Kidney epithelial cell (primary cell): ENCODE data around the gene TAS2R4. TPM values are rescaled to one million over a fixed set of nuclear protein-coding genes. Genes with fewer than 3 reads are reported as not detected.
"Not testable (repeated sequence)": the region's sequence is repeated elsewhere in the genome, so short reads cannot be mapped to it uniquely, and the experiment has no call there.

Experiments used
- DNase-seq: peaks from one replicate; pipeline ENCODE4 v3.0.0-alpha.2; 2010; ENCODE audit warnings: low read depth
- H3K27me3 ChIP-seq: 2 replicates; pipeline ENCODE4 v1.6.0; 2011; ENCODE audit warnings: low read length; ENCODE audit not compliant: control insufficient read depth, insufficient read depth
- H3K36me3 ChIP-seq: 2 replicates; pipeline ENCODE4 v1.5.1; 2011; ENCODE audit warnings: low read length; ENCODE audit not compliant: control insufficient read depth, insufficient read depth
- H3K4me3 ChIP-seq: 2 replicates; pipeline ENCODE4 v1.5.1; 2011; ENCODE audit warnings: low read depth, mild to moderate bottlenecking, control low read depth, low read length
- total RNA-seq: library from RNA; depleted of rRNA; stranded (reverse); fragments of >200 nt; gene quantifications from 2 replicates; pipeline ENCODE4 v1.2.3, GENCODE V29; 2015
- TF ChIP-seq, protein P1 (sequence below): IDR thresholded peaks from 2 replicates; pipeline ENCODE4 v1.5.1; 2011; ENCODE audit warnings: mild to moderate bottlenecking, moderate library complexity, low read length, control low read depth, inconsistent platforms; ENCODE audit not compliant: insufficient read depth, poor library complexity, severe bottlenecking

Gene TAS2R4
- total RNA-seq, 1 donor from 2014 or later = 0.08 TPM

DNA sequence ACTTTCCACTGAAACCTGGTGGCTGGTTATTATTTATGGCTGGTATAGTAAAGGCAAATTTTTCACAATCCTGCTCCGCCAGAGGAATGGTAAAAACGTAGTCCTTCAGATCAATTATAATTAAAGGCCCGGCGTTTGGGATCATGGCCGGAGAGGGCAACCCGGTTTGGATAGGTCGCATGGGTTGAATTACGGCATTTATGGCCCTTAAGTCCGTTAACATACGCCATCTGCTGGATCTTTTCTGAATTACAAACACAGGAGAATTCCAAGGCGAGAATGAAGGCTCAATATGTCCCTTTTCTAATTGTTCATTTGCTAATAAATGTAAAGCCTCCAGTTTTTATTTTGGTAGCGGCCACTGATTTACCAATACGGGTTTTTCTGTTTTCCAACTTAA lies 23.8 kb upstream of the TAS2R4 start:
- TF ChIP-seq, protein P1, sequence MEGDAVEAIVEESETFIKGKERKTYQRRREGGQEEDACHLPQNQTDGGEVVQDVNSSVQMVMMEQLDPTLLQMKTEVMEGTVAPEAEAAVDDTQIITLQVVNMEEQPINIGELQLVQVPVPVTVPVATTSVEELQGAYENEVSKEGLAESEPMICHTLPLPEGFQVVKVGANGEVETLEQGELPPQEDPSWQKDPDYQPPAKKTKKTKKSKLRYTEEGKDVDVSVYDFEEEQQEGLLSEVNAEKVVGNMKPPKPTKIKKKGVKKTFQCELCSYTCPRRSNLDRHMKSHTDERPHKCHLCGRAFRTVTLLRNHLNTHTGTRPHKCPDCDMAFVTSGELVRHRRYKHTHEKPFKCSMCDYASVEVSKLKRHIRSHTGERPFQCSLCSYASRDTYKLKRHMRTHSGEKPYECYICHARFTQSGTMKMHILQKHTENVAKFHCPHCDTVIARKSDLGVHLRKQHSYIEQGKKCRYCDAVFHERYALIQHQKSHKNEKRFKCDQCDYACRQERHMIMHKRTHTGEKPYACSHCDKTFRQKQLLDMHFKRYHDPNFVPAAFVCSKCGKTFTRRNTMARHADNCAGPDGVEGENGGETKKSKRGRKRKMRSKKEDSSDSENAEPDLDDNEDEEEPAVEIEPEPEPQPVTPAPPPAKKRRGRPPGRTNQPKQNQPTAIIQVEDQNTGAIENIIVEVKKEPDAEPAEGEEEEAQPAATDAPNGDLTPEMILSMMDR = peak; percentile 20
- Histone ChIP-seq H3K27me3 (no peaks in the 10 kb centered on the region), H3K4me3 (no peak overlapping the region), H3K36me3 (peaks cover 2% of the 10 kb centered on the region)
- DNase-seq = no peak

DNA sequence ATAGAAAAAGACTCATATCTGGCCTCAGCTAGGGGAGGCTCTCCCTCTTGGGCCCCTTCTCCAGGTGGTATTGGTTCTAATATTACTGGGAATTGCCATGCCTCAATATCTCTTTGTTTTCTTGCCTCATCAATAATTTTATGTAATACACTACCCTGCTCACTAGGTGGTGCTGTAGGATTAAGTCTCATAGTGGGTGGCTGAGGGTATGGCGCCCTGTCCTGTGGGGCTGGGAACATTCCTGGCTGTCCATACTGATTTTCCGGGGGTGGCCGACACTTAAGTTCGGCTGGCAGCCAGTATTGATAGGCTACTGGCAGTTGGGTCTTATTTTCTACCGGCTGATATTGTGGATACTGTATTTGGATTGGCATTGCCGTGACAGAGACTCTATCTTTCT lies 21.5 kb upstream of the TAS2R4 start:
- DNase-seq = no peak
- peaks cover 2% of the 10 kb centered on the region for H3K36me3 ChIP-seq
- H3K4me3 ChIP-seq = no peak overlapping the region
- H3K27me3 ChIP-seq = no peaks in the 10 kb centered on the region
- TF ChIP-seq, protein P1 = peak; percentile 34

DNA sequence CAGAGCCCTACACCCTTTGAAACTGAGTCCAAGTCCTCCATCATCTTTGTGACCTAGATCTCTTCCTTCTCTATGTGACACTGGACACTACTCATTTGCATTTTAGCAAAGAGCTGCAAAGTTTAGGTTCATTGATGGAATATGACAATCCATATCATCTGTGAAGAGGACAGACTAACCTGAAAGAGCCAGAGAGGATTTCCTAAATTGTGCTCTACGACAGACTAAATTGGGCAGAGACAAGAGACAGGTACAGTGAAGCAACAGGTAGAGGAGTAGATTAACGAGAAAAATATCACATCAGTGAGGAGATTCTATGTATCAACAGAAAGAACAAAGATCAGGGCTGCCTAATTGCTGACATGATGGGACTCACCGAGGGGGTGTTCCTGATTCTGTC lies 12.7 kb upstream of the TAS2R4 start, which contains the start of gene TAS2R3:
Gene TAS2R3, plus strand, starts transcription at position 301 of the 400 bp plus-strand sequence. Its CDS starts 62 bp downstream, at position 363.
- no peak within 1 kb of the TSS for H3K4me3 ChIP-seq
- TF ChIP-seq, protein P1 = no peak
- H3K36me3 ChIP-seq = no peaks in the 10 kb centered on the region

DNA sequence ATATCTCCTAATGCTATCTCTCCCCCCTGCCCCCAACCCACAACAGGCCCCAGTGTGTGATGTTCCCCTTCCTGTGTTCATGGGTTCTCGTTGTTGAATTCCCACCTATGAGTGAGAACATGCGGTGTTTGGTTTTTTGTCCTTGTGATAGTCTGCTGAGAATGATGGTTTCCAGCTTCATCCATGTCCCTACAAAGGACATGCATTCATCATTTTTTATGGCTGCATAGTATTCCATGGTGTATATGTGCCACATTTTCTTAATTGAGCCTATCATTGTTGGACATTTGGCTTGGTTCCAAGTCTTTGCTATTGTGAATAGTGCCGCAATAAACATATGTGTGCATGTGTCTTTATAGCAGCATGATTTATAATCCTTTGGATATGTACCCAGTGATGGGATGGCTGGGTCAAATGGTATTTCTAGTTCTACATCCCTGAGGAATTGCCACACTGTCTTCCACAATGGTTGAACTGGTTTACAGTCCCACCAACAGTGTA lies 6.3 kb upstream of the TAS2R4 start:
- H3K27me3 ChIP-seq, H3K36me3 ChIP-seq, H3K4me3 ChIP-seq, DNase-seq: not testable (repeated sequence)

More for the DNA sequence above, 12.7 kb upstream of the TAS2R4 start, which contains the start of gene TAS2R3:
- DNase-seq = no peak
- H3K27me3 ChIP-seq = no peaks in the 10 kb centered on the region

DNA sequence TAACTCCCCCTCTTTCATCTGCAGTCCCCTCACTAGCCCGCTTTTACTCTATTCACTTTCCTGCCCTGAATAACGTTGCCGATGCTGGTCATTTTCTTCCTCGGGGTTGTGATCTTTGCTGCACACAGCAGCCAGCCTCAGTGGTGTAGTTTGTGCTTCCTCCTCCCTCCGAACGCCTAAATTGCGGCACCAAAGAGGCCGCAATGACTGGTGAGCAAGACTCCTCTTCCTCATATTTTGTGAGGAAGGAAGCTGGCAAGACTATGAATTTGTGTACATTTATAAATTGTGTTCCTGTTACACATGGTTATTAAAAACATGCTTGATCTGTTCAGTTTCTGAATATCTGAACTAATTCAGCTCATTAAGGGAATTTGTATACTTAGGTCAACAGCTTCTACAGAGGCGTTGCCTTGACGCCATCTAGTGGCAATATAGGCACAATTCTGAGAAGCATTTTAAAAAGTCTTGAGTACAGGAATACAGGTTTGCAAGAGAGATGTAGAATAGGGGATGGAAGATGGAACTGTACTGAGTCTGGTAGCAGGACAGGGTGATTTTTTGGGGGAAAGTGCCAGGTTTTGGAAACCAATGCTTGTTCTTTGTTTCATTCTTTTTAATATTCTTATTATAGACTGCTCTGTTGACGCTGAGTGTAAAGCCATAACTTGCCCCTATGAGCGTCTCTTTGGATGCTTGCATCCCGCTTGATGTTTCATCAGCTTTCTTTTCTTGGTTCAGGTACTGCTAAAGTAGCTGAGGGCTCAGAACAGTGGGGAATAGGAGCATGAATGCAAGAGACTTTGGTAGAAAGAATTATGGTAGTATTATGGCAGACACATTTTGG lies 9.5 kb downstream of the TAS2R4 start:
- TF ChIP-seq, protein P1 = peak; percentile 78
- no peak overlapping the region for H3K4me3 ChIP-seq
- no peak for DNase-seq
- no peaks in the 10 kb centered on the region for H3K36me3 ChIP-seq
- H3K27me3 ChIP-seq = no peaks in the 10 kb centered on the region

DNA sequence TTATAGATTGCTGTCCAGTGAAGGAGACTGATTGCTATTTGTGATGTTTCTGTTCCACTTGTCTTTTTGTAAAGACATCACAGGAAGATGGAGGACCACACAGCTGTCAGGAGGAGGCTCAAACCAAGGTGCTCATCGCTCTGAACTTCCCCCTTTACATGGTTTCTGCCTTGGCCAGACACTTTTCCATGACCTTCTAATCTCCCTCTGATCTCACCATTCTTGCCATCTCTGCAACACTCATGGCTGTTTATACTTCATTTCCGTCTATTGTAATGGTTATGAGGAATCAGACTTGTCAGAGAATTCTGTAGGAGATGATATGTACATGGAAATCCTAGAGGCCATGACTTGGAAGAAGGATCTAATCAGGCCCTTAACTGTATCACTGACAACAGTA lies 11.8 kb downstream of the TAS2R4 start:
- no peak for DNase-seq
- Histone ChIP-seq H3K27me3 (no peaks in the 10 kb centered on the region), H3K4me3 (no peak overlapping the region), H3K36me3 (no peaks in the 10 kb centered on the region)
- TF ChIP-seq, protein P1 = no peak
